SK-N-SH treated with all-trans-retinoic acid at 6 μM for 48 hours (cell line): ENCODE data around the gene SLC44A2.
A peak's percentile ranks its signal among the peaks of the same experiment; 100 is the strongest.

Experiments
- ATAC-seq: fragments of 200-7000 bp; cut with Tn5 transposase; 3 replicates; pipeline ENCODE4 v1.9.1; 2020; ENCODE audit warnings: mild to moderate bottlenecking, moderate library complexity
- ARNTL ChIP-seq: fragments of 450-650 bp; formaldehyde crosslinking; IDR thresholded peaks from 2 replicates; pipeline ENCODE4 v1.5.0; 2020; ENCODE audit warnings: low read depth, mild to moderate bottlenecking, moderate library complexity, borderline replicate concordance
- BACH2 ChIP-seq: fragments of 250-450 bp; sonication (Bioruptor Pico); IDR thresholded peaks from 2 replicates; pipeline ENCODE4 v1.9.0; 2021; ENCODE audit warnings: mild to moderate bottlenecking, borderline replicate concordance
- CSDC2 ChIP-seq: fragments of 250-450 bp; sonication (Bioruptor Pico); IDR thresholded peaks from 2 replicates; pipeline ENCODE4 v1.5.0; 2020; ENCODE audit warnings: mild to moderate bottlenecking, moderate library complexity
- ESRRG ChIP-seq: fragments of 250-450 bp; sonication (Bioruptor Pico); IDR thresholded peaks from 2 replicates; pipeline ENCODE4 v1.6.1; 2021; ENCODE audit warnings: mild to moderate bottlenecking
- GLIS3 ChIP-seq: fragments of 250-450 bp; sonication (Bioruptor Pico); IDR thresholded peaks from 2 replicates; pipeline ENCODE4 v1.5.0; 2020; ENCODE audit warnings: mild to moderate bottlenecking, moderate library complexity
- ISL1 ChIP-seq: fragments of 250-450 bp; sonication (Bioruptor Pico); IDR thresholded peaks from 2 replicates; pipeline ENCODE4 v2.1.2; 2022; ENCODE audit warnings: mild to moderate bottlenecking, moderate library complexity
- OSR1 ChIP-seq: fragments of 250-450 bp; sonication (Bioruptor Pico); IDR thresholded peaks from 2 replicates; pipeline ENCODE4 v1.8.0; 2022; ENCODE audit warnings: moderate library complexity, mild to moderate bottlenecking, inconsistent platforms
- PPARA ChIP-seq: fragments of 250-450 bp; sonication (Bioruptor Pico); IDR thresholded peaks from 2 replicates; pipeline ENCODE4 v1.5.0; 2020; ENCODE audit warnings: mild to moderate bottlenecking, borderline replicate concordance
- RARB ChIP-seq: fragments of 250-450 bp; sonication (Bioruptor Pico); IDR thresholded peaks from 2 replicates; pipeline ENCODE4 v1.8.0; 2021; ENCODE audit warnings: mild to moderate bottlenecking, moderate library complexity
- SNAI2 ChIP-seq: fragments of 250-450 bp; sonication (Bioruptor Pico); IDR thresholded peaks from 2 replicates; pipeline ENCODE4 v1.5.0; 2020; ENCODE audit warnings: mild to moderate bottlenecking, moderate library complexity
- TCF4 ChIP-seq: fragments of 250-450 bp; sonication (Bioruptor Pico); IDR thresholded peaks from 2 replicates; pipeline ENCODE4 v1.8.0; 2021; ENCODE audit warnings: mild to moderate bottlenecking, moderate library complexity, borderline replicate concordance
- TOX ChIP-seq: fragments of 250-450 bp; sonication (Bioruptor Pico); IDR thresholded peaks from 2 replicates; pipeline ENCODE4 v1.8.0; 2021; ENCODE audit warnings: mild to moderate bottlenecking, moderate library complexity, borderline replicate concordance
- ZC3H10 ChIP-seq: fragments of 250-450 bp; sonication (Bioruptor Pico); IDR thresholded peaks from 2 replicates; pipeline ENCODE4 v1.5.1; 2021; ENCODE audit warnings: mild to moderate bottlenecking, moderate library complexity
- ZFP30 ChIP-seq: fragments of 450-650 bp; formaldehyde crosslinking; IDR thresholded peaks from 2 replicates; pipeline ENCODE4 v1.5.0; 2022; ENCODE audit warnings: mild to moderate bottlenecking, moderate library complexity
- ZNF565 ChIP-seq: fragments of 450-650 bp; formaldehyde crosslinking; conservative IDR thresholded peaks from 2 replicates; pipeline ENCODE4 v1.5.0; 2020; ENCODE audit warnings: low read depth, mild to moderate bottlenecking, moderate library complexity
- ZNF70 ChIP-seq: fragments of 450-650 bp; formaldehyde crosslinking; IDR thresholded peaks from 2 replicates; pipeline ENCODE4 v1.5.0; 2020; ENCODE audit warnings: mild to moderate bottlenecking, moderate library complexity
- ZNF8 ChIP-seq: fragments of 450-650 bp; formaldehyde crosslinking; IDR thresholded peaks from 2 replicates; pipeline ENCODE4 v1.5.0; 2020; ENCODE audit warnings: mild to moderate bottlenecking, moderate library complexity
- TF ChIP-seq, protein P1 (sequence below): fragments of 250-450 bp; sonication (Bioruptor Pico); IDR thresholded peaks from 2 replicates; pipeline ENCODE4 v1.5.0; 2020; ENCODE audit warnings: mild to moderate bottlenecking, moderate library complexity
- TF ChIP-seq, protein P2 (sequence below): fragments of 250-450 bp; sonication (Bioruptor Pico); IDR thresholded peaks from 2 replicates; pipeline ENCODE4 v1.5.1; 2021; ENCODE audit warnings: mild to moderate bottlenecking, moderate library complexity
- TF ChIP-seq, protein P3 (sequence below): fragments of 250-450 bp; sonication (Bioruptor Pico); IDR thresholded peaks from 2 replicates; pipeline ENCODE4 v1.5.1; 2020; ENCODE audit warnings: low read depth, mild to moderate bottlenecking, moderate library complexity
- TF ChIP-seq, protein P4 (sequence below): fragments of 250-450 bp; sonication (Bioruptor Pico); IDR thresholded peaks from 2 replicates; pipeline ENCODE4 v1.8.0; 2021; ENCODE audit warnings: low read depth, mild to moderate bottlenecking, moderate library complexity, borderline replicate concordance

The SLC44A2 gene

DNA sequence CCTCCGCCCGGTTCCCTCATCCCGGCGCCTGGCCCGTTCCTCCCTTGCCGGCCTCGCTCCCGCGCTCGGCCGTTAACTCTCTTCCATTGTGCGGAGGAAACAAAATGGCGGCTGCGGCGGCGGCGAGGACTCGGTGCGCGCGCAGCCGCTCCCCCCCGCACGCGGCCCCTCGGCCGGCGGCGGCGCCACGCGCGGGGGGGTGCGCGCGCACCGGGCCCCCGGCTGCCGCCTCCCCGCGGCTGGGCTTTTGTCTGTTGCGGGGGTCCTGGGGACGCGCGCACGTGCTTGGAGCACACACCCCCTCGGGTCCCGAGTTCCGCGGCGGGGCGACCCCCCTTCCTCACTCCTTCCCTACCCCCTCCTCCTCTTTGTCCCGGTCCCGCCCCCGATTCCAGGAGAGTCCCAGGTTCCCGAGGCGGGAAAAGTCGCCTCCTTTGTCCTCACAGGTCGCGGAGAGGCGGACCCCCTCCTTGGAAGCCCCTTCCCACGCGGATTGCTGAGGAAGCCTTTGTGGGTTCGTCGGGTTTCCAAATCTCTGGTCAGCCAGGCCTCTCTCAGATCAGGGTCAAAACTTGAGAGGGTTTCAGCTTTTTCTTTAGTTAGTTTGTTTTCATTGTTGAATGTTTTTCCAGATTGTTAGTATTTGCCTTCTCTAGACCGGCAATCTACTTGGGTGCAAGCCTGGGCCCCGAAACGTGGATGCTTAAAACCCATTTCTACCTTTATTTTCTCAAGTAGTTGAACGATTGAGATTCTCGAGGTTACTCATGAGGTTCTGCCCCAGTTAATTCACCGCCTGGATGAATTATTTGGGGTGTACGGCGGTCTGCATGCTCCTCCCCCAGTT, 29.5 kb downstream of the SLC44A2 start:
- ATAC-seq: peak; percentile 56

DNA sequence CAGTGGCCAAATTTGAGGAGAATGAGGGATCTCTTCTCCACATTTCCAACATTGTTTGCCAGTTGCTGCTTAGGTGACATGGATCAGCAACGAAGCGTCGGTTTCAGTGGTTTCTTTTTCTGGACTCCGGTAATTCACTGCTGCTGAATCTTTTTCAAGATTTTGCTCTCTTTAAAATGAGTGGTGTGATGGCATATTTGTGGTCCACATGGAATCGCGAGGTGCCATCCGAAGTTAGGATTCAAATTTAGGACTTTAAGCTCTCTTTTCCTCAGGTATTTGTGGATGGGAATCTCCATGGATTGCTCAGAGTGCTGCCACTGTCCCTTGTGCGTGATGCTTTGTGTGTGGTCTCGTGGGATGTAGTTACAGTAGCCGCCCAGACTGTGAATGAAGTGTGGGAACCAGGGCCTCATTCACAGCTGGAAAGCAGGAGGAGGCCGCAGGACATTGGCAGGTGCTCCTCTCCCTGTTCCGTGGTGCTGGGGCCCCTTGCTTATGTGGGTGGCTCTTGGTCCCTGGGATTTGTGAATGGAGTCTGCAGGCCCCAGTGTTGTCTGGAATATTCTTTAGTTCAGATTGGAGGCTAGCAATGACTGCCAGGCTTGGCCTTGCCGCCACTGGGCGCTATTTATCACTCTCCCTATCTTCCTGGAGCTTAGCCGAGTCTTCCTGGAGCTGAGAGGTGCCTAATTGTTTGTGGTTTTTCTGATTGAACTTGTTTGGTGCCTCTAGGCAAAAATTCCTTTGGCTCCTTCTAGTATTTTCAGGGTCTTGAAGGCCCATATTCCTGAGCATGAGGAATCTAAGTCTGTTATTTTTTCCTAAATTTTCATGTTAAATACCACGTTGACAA, 30.3 kb downstream of the SLC44A2 start:
- TF ChIP-seq GLIS3 (CRISPR knock-in tag): no peak
- peak; percentile 3; the same call in 1 of the 3 replicates for ATAC-seq

More for the DNA sequence above, 29.5 kb downstream of the SLC44A2 start:
- TF ChIP-seq ZNF565 (CRISPR knock-in tag) (no peak), SNAI2 (CRISPR knock-in tag) (no peak)
- TF ChIP-seq, protein P1, sequence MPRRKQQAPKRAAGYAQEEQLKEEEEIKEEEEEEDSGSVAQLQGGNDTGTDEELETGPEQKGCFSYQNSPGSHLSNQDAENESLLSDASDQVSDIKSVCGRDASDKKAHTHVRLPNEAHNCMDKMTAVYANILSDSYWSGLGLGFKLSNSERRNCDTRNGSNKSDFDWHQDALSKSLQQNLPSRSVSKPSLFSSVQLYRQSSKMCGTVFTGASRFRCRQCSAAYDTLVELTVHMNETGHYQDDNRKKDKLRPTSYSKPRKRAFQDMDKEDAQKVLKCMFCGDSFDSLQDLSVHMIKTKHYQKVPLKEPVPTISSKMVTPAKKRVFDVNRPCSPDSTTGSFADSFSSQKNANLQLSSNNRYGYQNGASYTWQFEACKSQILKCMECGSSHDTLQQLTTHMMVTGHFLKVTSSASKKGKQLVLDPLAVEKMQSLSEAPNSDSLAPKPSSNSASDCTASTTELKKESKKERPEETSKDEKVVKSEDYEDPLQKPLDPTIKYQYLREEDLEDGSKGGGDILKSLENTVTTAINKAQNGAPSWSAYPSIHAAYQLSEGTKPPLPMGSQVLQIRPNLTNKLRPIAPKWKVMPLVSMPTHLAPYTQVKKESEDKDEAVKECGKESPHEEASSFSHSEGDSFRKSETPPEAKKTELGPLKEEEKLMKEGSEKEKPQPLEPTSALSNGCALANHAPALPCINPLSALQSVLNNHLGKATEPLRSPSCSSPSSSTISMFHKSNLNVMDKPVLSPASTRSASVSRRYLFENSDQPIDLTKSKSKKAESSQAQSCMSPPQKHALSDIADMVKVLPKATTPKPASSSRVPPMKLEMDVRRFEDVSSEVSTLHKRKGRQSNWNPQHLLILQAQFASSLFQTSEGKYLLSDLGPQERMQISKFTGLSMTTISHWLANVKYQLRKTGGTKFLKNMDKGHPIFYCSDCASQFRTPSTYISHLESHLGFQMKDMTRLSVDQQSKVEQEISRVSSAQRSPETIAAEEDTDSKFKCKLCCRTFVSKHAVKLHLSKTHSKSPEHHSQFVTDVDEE: no peak

DNA sequence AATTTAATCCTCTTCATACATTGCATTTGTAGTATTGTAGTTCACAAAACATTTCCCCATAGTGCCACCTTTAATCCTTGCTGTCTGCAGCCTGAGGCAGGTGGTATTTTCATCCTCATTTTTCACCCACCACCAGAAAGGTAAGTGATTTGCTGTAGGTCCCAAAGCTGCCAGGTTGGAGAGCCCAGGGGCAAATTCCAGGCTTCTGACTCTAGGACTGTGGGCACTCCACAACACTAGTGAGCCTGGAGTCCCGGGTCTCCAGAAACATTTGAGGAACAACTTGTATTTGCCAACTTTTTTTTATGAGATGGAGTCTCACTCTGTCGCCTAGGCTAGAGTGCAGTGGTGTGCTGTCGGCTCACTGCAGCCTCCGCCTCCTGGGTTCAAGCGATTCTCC, 35.0 kb downstream of the SLC44A2 start:
- ATAC-seq: no peak
- TF ChIP-seq ARNTL (no peak), RARB (CRISPR knock-in tag) (no peak), ISL1 (CRISPR knock-in tag) (no peak), SNAI2 (CRISPR knock-in tag) (no peak), ZFP30 (CRISPR knock-in tag) (no peak), CSDC2 (CRISPR knock-in tag) (no peak), TOX (no peak), PPARA (CRISPR knock-in tag) (no peak), OSR1 (no peak), ZNF8 (no peak), ZNF565 (CRISPR knock-in tag) (no peak), TCF4 (CRISPR knock-in tag) (no peak), ZC3H10 (CRISPR knock-in tag) (no peak), GLIS3 (CRISPR knock-in tag) (no peak)
- TF ChIP-seq, protein P2, sequence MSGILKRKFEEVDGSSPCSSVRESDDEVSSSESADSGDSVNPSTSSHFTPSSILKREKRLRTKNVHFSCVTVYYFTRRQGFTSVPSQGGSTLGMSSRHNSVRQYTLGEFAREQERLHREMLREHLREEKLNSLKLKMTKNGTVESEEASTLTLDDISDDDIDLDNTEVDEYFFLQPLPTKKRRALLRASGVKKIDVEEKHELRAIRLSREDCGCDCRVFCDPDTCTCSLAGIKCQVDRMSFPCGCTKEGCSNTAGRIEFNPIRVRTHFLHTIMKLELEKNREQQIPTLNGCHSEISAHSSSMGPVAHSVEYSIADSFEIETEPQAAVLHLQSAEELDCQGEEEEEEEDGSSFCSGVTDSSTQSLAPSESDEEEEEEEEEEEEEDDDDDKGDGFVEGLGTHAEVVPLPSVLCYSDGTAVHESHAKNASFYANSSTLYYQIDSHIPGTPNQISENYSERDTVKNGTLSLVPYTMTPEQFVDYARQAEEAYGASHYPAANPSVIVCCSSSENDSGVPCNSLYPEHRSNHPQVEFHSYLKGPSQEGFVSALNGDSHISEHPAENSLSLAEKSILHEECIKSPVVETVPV (CRISPR knock-in tag): no peak
- TF ChIP-seq, protein P3, sequence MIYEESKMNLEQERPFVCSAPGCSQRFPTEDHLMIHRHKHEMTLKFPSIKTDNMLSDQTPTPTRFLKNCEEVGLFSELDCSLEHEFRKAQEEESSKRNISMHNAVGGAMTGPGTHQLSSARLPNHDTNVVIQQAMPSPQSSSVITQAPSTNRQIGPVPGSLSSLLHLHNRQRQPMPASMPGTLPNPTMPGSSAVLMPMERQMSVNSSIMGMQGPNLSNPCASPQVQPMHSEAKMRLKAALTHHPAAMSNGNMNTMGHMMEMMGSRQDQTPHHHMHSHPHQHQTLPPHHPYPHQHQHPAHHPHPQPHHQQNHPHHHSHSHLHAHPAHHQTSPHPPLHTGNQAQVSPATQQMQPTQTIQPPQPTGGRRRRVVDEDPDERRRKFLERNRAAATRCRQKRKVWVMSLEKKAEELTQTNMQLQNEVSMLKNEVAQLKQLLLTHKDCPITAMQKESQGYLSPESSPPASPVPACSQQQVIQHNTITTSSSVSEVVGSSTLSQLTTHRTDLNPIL: no peak

DNA sequence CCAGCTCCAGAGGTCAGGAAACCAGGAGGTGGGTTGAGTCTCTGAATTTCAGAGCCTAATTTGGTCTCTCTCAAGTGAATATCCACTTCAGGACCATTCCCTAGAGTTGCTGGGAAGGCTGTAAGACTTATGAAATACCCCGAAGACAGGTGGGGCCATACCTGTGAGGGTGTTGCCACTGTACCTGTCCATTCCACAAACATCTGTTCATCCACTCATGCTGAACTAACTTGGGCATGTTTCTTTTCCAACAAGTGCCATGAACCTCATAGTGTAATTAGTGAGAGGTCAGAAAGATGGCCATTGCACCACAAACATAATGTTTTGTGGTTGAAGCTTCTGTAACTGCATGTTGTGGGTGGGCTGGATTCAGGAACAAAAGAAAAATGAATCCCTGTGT, 36.6 kb downstream of the SLC44A2 start:
- no peak for ATAC-seq
- TF ChIP-seq ZNF8 (no peak), SNAI2 (CRISPR knock-in tag) (no peak), OSR1 (no peak), CSDC2 (CRISPR knock-in tag) (no peak), ZNF565 (CRISPR knock-in tag) (no peak), ZFP30 (CRISPR knock-in tag) (no peak), TOX (no peak), ESRRG (CRISPR knock-in tag) (no peak), ZNF70 (CRISPR knock-in tag) (no peak), BACH2 (no peak), RARB (CRISPR knock-in tag) (no peak), GLIS3 (CRISPR knock-in tag) (no peak), ZC3H10 (CRISPR knock-in tag) (no peak)
- TF ChIP-seq, protein P3: no peak
- TF ChIP-seq, protein P4, sequence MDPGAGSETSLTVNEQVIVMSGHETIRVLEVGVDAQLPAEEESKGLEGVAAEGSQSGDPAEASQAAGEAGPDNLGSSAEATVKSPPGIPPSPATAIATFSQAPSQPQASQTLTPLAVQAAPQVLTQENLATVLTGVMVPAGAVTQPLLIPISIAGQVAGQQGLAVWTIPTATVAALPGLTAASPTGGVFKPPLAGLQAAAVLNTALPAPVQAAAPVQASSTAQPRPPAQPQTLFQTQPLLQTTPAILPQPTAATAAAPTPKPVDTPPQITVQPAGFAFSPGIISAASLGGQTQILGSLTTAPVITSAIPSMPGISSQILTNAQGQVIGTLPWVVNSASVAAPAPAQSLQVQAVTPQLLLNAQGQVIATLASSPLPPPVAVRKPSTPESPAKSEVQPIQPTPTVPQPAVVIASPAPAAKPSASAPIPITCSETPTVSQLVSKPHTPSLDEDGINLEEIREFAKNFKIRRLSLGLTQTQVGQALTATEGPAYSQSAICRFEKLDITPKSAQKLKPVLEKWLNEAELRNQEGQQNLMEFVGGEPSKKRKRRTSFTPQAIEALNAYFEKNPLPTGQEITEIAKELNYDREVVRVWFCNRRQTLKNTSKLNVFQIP: no peak
- TF ChIP-seq, protein P2 (CRISPR knock-in tag): no peak
